SHP77 (cell line): ENCODE results near the gene PDE4B.

Source experiments
- DNase-seq, 2 experiments: peaks; one replicate each; lab custom pipeline; 2025; lab: John Stamatoyannopoulos, UW

PDE4B gene

DNA sequence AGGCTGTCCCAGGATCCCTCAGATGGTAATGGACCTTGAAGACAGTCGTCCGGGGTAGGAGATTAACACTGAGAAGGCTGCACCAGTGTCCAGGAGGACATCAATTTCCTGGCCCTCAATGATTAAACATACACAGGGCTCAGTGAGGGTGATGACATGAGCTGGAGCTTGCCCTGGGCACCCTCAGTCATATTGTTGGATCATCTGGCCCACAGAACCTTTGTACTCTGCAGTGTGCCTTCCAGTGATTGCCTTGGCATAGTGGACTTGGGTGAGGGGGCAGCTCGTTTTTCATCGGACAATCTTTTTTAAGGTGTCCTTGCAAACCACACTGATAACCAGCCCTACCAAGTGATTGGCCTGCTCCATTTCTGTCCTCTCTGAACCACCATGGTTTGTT is 630.1 kb downstream of the PDE4B start:
- DNase-seq = no peak
